B cell (primary cell): ENCODE measurements around the gene TBC1D17. TPM values are rescaled to one million over a fixed set of nuclear protein-coding genes. Genes with fewer than 3 reads are reported as not detected.

ENCODE experiments used
- ATAC-seq: fragments of 200-7000 bp; cut with Tn5 transposase; one replicate; pipeline ENCODE4 v1.10.0; 2021; ENCODE audit warnings: low read depth, mild to moderate bottlenecking, moderate number of reproducible peaks, moderate library complexity
- CTCF ChIA-PET: fragments of 350-600 bp; sonication (Branson Sonifier 250); formaldehyde crosslinking; loops from one replicate; lab custom pipeline; 2021; ENCODE audit warnings: antibody characterized with exemption, inconsistent platforms; lab: Charles Lee
- POLR2A ChIA-PET: fragments of 350-600 bp; sonication (Branson Sonifier 250); formaldehyde crosslinking; loops from one replicate; lab custom pipeline; 2021; ENCODE audit warnings: antibody characterized with exemption; lab: Charles Lee
- DNase-seq: peaks from one replicate; pipeline ENCODE4 v3.0.0; 2013
- H2AFZ ChIP-seq: 2 replicates; pipeline ENCODE4 v1.6.1; 2012; ENCODE audit warnings: mild to moderate bottlenecking, low read depth, low read length; ENCODE audit not compliant: insufficient read depth, poor library complexity, severe bottlenecking
- H3K27ac ChIP-seq, 2 donors: 1 replicate in 1 of 2; 2 replicates in 1 of 2; pipeline ENCODE4 v1.5.1; 2012 to 2013; ENCODE audit warnings: low read length in 2 of 2, mild to moderate bottlenecking in 2 of 2, moderate library complexity in 1 of 2
- H3K27me3 ChIP-seq, 4 experiments: fragments of 200-600 bp in 1 of 4; sonication (generic) in 1 of 4; replicated peaks in 1 of 4; 1 replicate in 2 of 4; 2 replicates in 2 of 4; pipeline versions ENCODE4 v1.6.1 to v1.7.0; 2013 to 2016; ENCODE audit warnings: low read length in 3 of 4, mild to moderate bottlenecking in 2 of 4, mixed read lengths in 1 of 4, moderate library complexity in 1 of 4; ENCODE audit not compliant: insufficient read depth in 4 of 4, control insufficient read depth in 3 of 4; ENCODE audit errors: control extremely low read depth in 1 of 4
- H3K36me3 ChIP-seq, 2 experiments: replicated peaks in 1 of 2; 1 replicate in 1 of 2; 2 replicates in 1 of 2; pipeline versions ENCODE4 v1.6.1 to v1.7.1; 2013; ENCODE audit warnings: low read length in 1 of 2; ENCODE audit not compliant: insufficient read depth in 2 of 2, control insufficient read depth in 1 of 2; ENCODE audit errors: control extremely low read depth in 1 of 2, extremely low read depth in 1 of 2
- H3K4me1 ChIP-seq, 2 donors: fragments of 200-600 bp in 1 of 2; sonication (generic) in 1 of 2; 1 replicate in 1 of 2; 2 replicates in 1 of 2; pipeline versions ENCODE4 v1.5.1 to v1.6.1; 2013 to 2017; ENCODE audit warnings: low read length in 2 of 2; ENCODE audit not compliant: control insufficient read depth in 2 of 2, insufficient read depth in 2 of 2
- H3K4me2 ChIP-seq: replicated peaks from 2 replicates; pipeline ENCODE3; 2012; ENCODE audit warnings: mild to moderate bottlenecking, low read depth, low read length; ENCODE audit not compliant: poor library complexity, severe bottlenecking
- H3K4me3 ChIP-seq, 5 experiments: fragments of 200-600 bp in 1 of 5; sonication (generic) in 1 of 5; 1 replicate in 3 of 5; 2 replicates in 2 of 5; pipeline versions ENCODE4 v1.5.1 to v1.7.0; 2011 to 2016; ENCODE audit warnings: low read length in 4 of 5, mild to moderate bottlenecking in 4 of 5, low read depth in 2 of 5, control low read depth in 1 of 5, moderate library complexity in 1 of 5; ENCODE audit not compliant: insufficient read depth in 1 of 5; ENCODE audit errors: control extremely low read depth in 1 of 5, extremely low read depth in 1 of 5
- H3K79me2 ChIP-seq: fragments of 200-600 bp; sonication (generic); one replicate; pipeline ENCODE4 v1.6.0; 2016; ENCODE audit warnings: low read length; ENCODE audit not compliant: control insufficient read depth, insufficient read depth
- H3K9ac ChIP-seq: fragments of 200-600 bp; sonication (generic); 2 replicates; pipeline ENCODE4 v1.6.1; 2017; ENCODE audit warnings: mild to moderate bottlenecking, low read length, moderate library complexity
- H3K9me3 ChIP-seq, 3 donors: one replicate each; pipeline versions ENCODE4 v1.6.1 to v1.7.1; 2013; ENCODE audit warnings: low read length in 2 of 3; ENCODE audit not compliant: control insufficient read depth in 2 of 3, insufficient read depth in 1 of 3; ENCODE audit errors: control extremely low read depth in 1 of 3
- H4K20me1 ChIP-seq: 2 replicates; pipeline ENCODE4 v1.6.0; 2012; ENCODE audit warnings: mild to moderate bottlenecking, low read length; ENCODE audit not compliant: insufficient read depth, control insufficient read depth, poor library complexity, severe bottlenecking
- H3K27ac Mint-ChIP-seq: one replicate; pipeline ENCODE4 v1.8.0; 2021; ENCODE audit warnings: mixed read lengths
- H3K27me3 Mint-ChIP-seq: one replicate; pipeline ENCODE4 v1.8.0; 2021; ENCODE audit warnings: mixed read lengths
- H3K4me1 Mint-ChIP-seq: one replicate; pipeline ENCODE4 v1.8.0; 2021; ENCODE audit warnings: mixed read lengths
- H3K4me3 Mint-ChIP-seq: one replicate; pipeline ENCODE4 v1.8.0; 2021; ENCODE audit warnings: mixed read lengths
- H3K9me3 Mint-ChIP-seq: one replicate; pipeline ENCODE4 v1.8.0; 2022; ENCODE audit warnings: mixed read lengths; ENCODE audit not compliant: insufficient read depth
- EZH2 ChIP-seq: IDR thresholded peaks from 2 replicates; pipeline ENCODE4 v1.6.1; 2012; ENCODE audit warnings: borderline replicate concordance, low read depth, mild to moderate bottlenecking, moderate library complexity, low read length; ENCODE audit not compliant: insufficient read depth, poor library complexity, severe bottlenecking
- WGBS: methylation state at CpG from one replicate; pipeline ENCODE4 v1.1.5; 2013; ENCODE audit warnings: missing lambda C conversion rate; ENCODE audit not compliant: insufficient coverage; 5-methylcytosine and 5-hydroxymethylcytosine counted together
- intact Hi-C: fragments of 100-400 bp; cut with micrococcal nuclease; formaldehyde crosslinking; loops from one replicate; pipeline ENCODE4 v1.10.0; 2022
- polyA plus RNA-seq: library from polyadenylated mRNA; depleted of rRNA; stranded (reverse); fragments of >200 nt; gene quantifications from 2 replicates; pipeline ENCODE4 v1.2.3, GENCODE V29; 2012
- total RNA-seq, 2 donors: library from RNA; stranded (reverse); fragments of 120-200 nt in 1 of 2; gene quantifications; 1 replicate in 1 of 2; 2 replicates in 1 of 2; pipeline versions ENCODE4 v1.2.3 to v1.2.4, GENCODE V29; 2013 to 2022
- TF ChIP-seq, protein P1 (sequence below): fragments of 200-600 bp; IDR thresholded peaks from one replicate; pipeline ENCODE4 v1.8.0; 2022; ENCODE audit warnings: antibody characterized with exemption, mild to moderate bottlenecking

TBC1D17 gene
- total and polyA plus RNA-seq, 2 donors (not counting 1 experiment from before 2014, with no cell fraction given): 85.7 to 98.7 TPM

- H3K27me3 Mint-ChIP-seq: no peaks in the 10 kb centered on the region
- TF ChIP-seq, protein P1, sequence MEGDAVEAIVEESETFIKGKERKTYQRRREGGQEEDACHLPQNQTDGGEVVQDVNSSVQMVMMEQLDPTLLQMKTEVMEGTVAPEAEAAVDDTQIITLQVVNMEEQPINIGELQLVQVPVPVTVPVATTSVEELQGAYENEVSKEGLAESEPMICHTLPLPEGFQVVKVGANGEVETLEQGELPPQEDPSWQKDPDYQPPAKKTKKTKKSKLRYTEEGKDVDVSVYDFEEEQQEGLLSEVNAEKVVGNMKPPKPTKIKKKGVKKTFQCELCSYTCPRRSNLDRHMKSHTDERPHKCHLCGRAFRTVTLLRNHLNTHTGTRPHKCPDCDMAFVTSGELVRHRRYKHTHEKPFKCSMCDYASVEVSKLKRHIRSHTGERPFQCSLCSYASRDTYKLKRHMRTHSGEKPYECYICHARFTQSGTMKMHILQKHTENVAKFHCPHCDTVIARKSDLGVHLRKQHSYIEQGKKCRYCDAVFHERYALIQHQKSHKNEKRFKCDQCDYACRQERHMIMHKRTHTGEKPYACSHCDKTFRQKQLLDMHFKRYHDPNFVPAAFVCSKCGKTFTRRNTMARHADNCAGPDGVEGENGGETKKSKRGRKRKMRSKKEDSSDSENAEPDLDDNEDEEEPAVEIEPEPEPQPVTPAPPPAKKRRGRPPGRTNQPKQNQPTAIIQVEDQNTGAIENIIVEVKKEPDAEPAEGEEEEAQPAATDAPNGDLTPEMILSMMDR: no peak
- TF ChIP-seq EZH2: no peak
- no peak overlapping the region for H3K27ac Mint-ChIP-seq
- Histone ChIP-seq H3K9ac (no peak overlapping the region), H3K27me3 (no peaks in the 10 kb centered on the region), H4K20me1 (peaks cover 76% of the 10 kb centered on the region), H3K4me1 (peaks cover 9 to 21% of the 10 kb centered on the region in 2 donors), H2AFZ (no peak overlapping the region), H3K4me3 (no peak overlapping the region), H3K4me2 (no peak overlapping the region), H3K9me3 (peaks cover 0 to 3% (median 0%) of the 10 kb centered on the region in 3 donors), H3K27ac (no peak overlapping the region), H3K79me2 (peaks cover 45% of the 10 kb centered on the region), H3K36me3 (peaks cover 0 to 62% of the 10 kb centered on the region in 2 experiments)
- ATAC-seq (no peak), DNase-seq (peak; percentile 35)
- intact Hi-C loops: no loop called here
- H3K4me1 Mint-ChIP-seq: peaks cover 33% of the 10 kb centered on the region
- WGBS: 95% methylated on average over 46 of the region's 49 CpGs
- H3K9me3 Mint-ChIP-seq: no peaks in the 10 kb centered on the region
- ChIA-PET CTCF (interaction anchor here (0.9 kb wide), 1 partner anchor 11 kb away, joined by 3 read pairs; no protein-coding TSS in a partner anchor), POLR2A (interaction anchor here (0.6 kb wide), 1 partner anchor 224 kb away, joined by 4 read pairs; no protein-coding TSS in a partner anchor)
- no peak overlapping the region for H3K4me3 Mint-ChIP-seq
Observed at GRCh38 chr19:49862391-49863253, 14.9 kb upstream of the TBC1D17 start.
